Stimulated activated CD4-positive, alpha-beta T cell treated with anti-CD3 and anti-CD28 coated beads, Interleukin-12 subunit alpha, Interleukin-12 subunit beta, amount 100 ng/mL, for 24 hours (primary cell): ENCODE data around the gene PKN2.

ENCODE experiments used
- DNase-seq, 2 experiments: peaks; one replicate each; pipeline ENCODE4 v3.0.0-alpha.2; 2020; ENCODE audit warnings: low read depth in 2 of 2

The PKN2 gene

DNA sequence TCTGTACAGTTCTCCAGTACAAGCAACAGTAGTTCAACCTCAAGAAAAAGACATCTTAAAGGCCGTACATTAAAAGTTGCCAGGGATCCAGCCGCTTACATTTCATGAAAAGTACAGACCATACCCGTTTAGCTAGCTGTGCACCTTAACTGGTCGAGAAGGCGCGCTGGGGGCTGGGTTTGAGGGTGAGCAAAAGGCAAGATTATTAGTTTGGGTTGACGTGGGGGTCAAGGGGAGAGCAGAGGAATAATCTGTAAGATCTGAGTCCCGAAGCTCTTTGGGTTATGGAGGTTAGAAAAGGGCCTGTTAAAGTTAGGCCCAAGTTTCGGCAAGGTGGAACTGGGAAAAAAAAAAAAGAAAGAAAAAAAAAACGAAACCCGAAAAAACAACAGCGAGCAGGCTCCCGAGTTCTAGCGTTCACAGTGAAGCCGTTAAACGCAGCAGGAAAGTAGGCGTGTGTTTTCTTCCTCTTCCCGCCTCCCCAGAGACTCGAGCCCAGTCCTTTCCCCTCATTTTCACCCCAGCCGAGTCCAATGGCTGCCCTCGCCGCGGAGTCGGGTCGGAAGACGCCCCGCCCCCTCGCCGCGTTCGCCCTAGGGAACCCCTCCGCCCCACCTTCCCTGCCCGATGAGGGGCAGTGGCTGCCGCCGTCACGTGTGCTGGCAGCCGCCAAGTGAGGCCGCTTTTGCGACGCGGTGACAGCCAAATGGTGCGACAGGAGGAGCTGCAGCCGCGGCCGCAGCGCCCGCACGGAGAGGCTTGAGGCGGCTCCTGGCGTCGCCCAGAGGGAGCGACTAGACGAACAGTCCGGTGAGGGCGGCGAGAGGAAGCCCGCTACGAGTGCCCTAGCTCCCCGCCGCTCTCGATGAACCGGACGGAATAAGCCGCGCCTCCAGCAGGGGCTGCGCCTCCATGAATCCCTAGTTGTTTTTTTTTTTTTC lies at the start of gene PKN2:
Gene PKN2 (plus strand): TSS at position 733 of the 941 bp plus-strand sequence. CDS start 308 bp downstream, outside the sequence.
- peak; percentile 94 to 95 for DNase-seq

DNA sequence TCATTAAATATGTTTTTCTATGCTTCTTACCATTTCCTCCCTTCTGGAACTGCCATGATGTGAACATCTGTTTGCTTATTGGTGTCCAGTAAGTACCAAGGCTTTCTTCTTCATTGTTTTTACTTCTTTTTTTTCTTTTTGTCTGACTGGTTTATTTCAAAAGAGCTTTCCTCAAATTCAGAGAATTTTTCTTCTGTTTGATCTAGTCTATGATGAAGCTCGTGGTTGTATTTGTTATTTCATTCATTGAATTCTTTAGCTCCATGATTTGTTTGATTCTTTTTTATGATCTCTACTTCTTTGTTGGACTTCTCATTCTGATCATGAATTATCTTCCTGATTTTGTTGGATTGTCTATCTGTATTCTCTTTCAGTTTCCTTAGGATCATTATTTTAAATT lies 49.5 kb upstream of the PKN2 start:
- no peak for DNase-seq

DNA sequence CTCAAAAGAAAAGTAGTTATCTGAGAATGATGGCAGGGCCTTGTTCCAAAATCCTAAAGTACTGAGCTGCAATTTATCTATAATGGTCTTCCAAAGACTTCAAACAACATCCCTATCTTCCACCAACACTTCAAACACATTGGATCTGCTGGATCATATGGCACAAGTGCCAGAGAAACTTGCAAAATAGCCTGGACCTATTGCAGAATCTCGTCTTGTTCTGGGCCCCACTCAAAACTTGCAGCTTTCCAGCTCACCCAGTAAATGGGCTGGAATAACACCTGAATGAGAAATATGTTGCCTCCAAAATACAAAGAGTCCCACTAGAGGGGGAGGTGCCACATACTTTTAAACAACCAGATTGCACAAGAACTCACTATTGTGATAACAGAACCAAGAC lies 44.0 kb upstream of the PKN2 start:
- no peak for DNase-seq

DNA sequence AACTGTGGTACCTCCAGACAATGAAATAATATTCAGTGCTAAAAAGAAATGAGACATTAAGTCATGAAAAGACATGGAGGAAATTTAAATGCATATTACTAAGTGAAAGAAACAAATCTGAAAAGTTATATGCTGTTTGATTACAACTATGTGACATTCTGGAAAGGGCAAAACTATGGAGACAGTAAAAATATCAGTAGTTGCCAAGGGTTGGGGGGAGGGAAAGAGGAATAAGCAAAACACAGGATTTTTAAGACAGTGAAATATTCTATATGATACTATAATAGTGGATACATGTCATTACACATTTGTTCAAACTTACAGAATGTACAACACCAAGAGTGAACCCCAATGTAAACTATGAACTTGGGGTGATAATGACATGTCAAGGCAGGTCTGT lies 38.2 kb upstream of the PKN2 start:
- DNase-seq, result no peak

DNA sequence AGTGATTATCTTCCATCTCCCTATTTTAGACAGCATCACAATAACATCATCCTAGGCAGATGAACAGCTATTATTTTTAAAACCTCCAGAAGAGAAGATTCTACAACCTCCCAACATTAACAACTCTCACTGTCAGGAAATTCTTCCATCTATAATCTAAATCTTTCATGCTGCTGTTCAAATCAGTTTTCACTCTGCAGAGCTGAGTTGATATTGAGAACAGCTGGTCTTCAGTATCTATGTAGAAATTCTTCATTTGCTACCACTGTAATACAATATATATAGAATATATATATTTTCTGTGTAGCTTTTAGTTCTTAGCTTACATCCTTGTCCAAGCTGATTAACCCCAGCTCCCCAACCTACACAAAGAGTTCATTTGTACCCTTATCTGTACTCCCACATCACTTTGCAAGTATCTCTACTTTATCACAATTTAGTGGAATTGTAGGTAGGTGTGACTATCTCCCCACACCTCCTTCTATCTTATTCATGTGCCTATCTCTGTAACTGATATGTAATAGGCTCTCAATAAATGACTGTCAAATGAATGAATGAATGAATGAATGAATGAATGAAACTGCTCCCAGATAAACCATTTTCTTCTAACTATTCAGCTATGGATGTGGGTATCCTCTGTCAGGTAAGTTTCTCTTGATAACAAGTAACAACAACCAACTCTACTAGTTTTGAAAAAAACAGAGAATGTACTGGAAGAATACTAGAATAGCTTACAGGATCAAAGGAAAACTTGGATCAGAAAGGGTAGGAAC lies 37.4 kb upstream of the PKN2 start:
- DNase-seq, result no peak

DNA sequence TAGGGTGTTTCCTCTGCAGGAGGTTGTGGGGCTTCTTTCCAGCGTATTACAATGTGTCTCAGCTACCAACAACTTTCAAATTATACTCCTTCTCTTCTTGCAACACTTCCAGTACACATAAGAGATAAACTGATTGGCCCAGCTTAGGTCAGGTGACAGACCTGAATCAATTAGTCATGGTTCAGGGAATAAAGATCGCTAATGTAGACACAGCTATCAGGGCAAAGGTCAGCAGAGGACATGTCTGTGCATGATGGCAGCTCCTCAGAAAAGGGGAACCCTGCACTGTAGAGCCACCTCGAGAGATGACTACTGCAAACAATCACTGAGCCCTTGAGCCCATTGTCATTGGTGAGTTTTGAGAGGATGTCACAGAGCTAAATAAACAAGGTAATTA lies 36.8 kb upstream of the PKN2 start:
- no peak for DNase-seq

DNA sequence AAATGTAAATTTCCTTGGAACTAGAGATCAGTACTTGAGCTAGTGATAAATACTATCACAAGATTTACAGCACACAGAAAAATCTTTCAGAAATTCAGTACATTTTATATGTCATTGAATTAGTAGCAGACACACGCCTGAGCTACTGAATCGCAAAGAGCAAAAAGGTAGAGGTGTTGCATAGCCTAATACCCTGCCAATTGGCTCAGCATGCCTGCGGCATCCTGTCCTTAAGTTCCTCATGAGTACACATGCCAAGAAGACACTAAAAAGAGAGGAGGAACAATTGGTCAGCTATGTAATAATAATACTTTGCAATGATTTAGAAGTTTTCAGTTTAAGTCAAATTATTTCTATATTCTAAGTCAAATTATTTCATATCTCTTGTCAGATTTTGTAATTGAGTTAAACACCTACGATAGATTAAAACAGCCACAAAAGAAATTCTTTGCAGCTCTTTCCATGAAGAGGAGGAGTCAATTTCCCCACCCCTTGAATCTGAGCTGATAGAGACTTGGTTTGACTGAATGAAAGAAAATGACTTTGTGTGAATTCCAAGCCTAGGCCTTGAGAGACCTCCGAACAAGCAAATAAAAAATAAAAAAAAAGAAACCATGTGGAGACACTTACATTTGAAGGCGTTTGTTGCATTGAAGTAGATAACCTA lies 36.2 kb upstream of the PKN2 start:
- no peak for DNase-seq

DNA sequence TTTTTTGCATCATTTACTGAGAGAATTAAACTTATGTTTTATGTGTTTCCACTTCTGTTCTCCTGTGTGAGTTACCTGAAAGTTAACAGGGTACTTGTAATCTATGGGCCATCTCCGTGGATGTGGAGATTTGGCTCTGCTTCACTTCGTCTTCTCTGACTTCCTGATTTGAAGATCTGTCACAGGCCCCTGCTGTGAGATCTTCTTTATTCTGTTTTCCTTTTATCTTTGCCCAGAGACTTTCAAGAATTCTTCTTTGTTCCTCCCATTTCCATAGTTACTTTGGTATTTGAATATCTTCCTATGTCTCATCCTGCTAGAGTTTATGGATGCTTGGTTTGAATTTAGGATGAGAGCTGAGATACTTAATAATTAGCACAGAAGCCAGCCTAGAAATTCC lies 35.4 kb upstream of the PKN2 start:
- no peak for DNase-seq

DNA sequence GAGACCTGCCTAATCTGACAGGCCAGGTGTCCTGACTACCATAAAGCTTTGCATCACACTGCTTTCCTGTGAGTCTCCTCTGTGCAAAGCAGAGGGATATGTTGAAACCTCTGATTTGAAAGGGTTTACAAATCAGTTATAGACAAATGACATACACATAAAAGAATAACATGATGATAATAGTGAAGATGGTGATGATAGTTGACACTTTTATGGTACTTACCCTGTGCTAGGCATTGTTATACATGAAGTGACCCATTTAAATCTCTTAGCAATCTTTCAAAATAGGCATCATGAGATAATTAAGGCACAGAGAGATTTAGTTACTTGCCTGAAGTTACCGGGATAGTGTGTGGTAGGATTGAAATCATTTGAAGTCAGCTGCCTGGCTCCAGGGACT lies 34.1 kb upstream of the PKN2 start:
- no peak for DNase-seq

DNA sequence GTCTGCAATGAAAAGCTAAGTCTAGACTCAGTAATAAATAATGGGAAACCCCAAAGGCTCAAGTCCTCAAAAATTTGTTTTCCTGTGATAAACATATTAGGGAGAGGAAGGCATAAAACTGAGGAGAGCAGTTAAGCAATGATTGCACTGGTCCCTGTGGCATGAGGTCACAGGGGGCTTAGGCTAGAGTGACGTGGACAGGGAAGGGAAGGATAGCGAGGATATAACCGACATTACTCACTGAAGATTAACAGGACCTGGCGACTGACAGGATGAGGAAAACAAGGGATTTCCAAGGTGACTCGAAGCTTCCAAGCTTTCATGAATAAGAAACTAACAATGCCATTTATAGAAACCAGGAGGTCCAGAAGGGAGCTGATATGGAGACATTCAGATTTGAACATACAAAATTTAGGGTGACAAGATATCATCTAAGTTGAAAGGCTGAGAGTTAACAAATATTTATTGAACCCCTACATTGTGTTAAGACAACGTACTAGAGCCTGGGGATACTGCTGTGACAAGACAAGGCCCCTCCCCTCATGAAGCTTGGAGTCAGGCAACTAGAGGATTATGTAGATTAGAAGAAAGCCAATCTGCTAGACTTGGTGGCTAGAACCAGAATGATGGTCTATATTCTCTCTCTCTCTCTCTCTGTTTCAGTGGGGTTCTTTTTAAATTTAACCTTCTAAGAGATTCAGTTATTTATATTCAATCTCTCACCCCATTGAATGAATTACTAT lies 33.2 kb upstream of the PKN2 start:
- no peak for DNase-seq

DNA sequence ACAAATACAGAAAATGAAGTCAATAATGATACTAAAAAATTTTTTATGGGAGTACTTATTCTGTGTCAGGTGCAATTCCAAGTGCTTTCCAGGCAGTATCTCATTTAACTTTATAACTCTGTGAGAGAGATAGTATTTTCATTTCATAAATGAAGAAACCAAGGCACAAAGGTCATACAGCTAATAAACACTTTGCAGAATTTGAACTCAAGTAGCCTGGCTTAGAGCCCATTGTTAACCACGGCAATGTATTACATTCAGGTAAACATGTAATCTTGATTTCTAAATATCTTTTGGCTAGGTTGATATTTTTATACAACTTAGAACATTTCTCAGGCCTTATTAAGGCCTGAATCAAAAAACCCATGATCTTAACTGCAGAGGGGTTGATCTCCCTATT lies 28.9 kb upstream of the PKN2 start:
- no peak for DNase-seq

DNA sequence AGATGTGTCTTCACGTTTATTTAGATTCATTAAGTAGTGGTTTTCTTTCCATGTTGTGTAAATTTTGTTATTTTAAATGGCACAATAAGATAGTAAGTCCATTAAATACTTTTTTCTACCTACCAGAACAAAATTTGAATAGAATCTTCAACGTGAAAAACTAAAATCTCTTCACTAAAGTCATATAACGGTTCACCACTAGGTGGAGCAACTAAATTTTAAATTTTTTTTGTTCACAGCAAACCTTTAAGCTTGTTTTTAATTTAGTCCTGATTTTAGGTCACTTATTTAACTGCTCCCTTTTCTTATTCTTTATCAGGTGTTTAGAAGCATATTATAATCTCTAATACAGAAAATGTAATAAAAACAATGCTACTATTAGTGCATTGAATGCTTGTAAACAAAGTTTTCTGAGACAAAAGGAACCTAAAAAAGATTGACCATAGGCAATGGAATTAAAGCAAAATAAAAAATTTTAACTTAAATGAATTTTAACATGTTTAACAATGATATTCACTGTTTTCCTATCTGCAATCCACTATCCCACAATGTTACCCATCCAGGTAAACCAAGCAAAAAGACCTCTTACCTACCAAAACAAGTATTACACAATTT lies 28.3 kb upstream of the PKN2 start:
- no peak for DNase-seq

DNA sequence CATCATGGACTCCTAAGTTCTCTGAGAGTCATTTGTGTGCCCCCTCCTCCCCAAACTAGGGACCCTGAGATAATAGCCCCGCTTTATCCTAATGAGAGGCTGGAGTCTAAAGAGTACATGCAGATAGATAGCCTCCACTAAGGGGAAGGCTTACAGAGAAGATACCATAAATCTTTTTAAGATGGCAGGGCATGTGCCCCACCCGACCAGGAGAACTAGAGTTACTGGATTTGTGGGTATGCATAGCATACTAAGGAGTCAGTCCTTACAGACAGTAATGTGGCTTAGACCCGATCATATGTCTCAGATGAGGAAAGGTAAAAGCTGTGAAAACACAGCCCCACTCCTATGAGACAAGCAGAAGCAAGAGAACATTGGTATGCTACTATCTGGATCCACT lies 25.7 kb upstream of the PKN2 start:
- DNase-seq, result no peak

DNA sequence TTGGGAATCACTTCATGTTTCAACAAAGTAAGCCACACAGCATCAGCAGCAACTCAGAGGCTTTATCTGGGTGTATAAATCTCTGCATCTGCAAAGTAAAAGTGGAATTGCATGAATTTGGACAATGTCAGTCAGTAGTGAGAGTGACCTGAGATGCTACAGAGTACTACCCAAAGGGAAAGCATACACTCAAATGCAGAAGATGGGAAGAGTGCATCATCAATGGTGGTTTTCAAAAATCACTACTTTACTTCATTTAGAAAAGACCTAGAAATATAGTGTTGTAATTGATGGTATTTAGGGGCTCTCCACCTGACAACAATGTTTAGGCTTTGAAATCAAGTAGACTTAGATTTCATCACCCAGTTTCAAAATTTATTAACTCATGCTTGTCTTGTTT lies 24.5 kb upstream of the PKN2 start:
- no peak for DNase-seq

DNA sequence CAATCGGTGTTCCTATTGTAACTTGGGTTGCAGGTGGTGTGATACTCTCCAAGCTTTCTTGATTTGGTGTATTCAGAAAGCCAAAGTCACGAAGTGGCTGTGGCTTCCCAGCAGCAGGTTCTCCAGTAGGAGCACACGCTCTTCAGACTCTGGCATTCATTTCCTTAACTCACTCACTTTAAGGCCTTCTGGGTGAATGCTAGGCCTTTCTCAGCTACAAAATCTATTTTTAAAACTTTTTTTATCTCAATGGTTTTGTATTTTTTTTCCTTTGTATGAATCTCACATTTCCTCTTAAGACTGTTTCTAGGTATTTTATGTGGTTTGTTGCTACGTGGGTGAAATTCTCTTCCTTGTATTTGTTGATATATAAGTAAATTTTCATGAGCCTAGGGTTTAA lies 22.9 kb upstream of the PKN2 start:
- DNase-seq, result no peak

DNA sequence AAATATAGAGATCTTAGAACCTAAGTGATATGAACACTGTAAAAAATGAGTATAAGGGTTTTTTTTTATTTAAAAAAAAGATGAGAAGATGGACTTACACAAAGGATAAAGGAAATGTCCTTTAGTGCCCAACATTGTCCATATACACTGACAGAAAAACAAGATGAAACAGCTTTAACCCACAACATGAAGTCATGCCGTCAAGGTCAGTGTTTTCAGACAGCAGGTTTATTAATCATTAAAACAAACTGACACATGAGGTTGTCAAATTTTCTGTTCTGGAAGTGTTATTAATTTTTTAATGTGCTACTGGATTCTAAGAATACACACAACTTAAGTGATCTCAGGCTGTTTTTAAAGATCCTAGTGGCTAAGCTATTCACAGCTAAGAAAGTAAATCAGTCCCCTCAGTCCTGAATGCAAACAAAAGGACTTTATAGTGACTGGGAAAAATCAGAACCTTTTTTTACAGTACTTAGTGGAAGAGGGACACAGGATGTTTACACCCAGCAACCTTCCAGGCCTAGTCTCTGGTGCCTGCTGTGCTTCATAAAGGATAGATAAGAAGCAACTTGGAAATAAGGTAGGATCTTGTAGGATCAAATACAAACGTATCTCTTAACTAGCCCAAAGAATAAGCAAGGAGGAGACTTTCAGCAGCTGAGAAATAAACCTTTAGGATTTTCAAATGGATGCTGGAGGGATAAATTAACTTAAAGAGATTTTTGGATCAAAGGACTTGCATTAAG lies 21.9 kb upstream of the PKN2 start:
- no peak for DNase-seq

DNA sequence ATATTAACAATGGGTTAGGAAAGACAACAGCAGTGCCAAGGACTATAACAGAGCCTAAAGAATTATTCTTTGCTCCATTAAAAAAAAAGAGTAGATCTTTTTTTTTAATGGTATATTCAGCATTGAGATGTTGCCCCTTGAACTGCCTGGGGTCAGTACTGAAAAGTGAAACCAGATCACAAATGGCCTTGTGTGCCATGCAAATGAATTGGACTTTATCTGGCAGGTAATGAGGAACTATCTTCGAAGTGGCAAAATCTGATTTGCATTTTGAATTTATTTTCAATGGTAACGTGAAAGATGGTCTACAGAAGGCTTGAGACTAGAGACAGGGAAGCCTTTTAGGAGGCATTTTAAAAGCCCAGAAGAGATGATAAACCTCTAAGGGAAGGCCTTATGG lies 21.4 kb upstream of the PKN2 start:
- no peak for DNase-seq

DNA sequence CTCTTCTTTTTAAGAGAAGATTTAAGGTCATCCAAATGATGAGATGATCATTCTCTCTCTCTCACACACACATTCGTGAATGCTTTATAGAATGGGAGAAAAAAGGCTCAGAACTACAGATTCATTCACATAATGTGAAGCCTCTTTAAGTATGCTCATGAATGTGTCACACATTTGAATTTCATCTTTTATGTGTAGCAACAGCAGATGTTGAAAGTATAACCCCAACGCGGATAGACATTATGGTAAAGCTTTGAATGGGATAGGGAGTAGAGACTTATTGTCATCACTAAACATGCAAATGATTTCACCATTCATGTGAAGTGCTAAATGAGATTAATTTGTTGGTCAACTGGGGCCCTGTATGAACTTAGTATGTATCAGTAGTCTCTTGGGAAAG lies 15.7 kb upstream of the PKN2 start:
- no peak for DNase-seq

DNA sequence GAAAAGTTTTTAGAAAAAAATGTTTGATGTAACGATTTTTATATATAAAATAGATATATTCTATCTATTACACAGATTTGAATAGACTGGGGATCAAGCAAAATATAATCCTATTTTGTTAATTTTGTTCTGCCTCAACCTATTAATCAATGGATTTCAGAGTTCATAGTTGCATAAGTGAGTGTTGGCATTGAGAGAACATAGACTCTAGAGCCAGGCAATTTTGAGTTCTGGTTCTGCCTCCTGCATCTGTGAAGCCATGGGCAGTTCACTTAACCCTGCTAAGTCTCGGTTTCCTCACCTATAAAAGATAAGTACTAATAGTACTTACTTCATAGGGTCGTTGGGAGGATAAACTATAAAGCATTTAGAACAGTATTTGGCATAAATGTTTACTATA lies 13.6 kb upstream of the PKN2 start:
- DNase-seq, result no peak

DNA sequence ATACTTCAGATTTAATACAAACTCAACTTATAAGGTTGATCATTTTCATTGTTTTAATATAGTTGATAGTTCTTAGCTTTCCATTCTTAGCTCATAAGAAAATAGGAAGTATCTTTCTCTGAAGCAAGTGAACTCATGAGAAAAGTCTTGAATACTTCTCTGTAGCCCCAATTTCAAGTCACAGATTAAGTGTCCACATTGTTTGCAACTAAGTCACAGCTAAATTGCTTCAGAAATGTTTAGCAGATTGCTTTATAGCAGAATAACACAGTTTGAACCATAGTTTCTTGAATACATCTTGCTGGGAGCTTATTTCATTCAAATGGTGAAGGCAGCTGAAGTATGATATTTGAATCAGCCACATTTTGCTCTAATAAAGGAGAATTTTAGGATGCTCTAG lies 10.6 kb upstream of the PKN2 start:
- no peak for DNase-seq

DNA sequence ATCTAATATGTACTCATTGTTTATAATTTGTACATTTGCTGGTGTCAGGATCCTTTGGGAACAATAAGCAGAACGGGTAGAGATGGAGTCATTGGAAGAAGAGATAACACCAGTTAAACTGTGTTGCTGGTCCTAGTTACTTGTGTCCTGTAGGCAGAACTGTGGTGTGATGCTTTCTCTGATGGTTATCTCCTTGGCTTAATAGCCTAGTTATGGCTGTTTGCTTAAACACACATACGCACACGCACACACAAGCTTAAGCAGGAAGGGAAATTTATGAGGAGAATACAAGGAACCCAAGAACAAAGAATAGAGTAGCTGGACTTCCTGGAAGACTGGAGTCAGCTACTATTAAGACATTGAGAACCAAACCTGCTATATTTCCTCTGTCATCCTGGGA lies 5.7 kb upstream of the PKN2 start:
- no peak for DNase-seq
